ENCODE results near the gene LY6G5B. TPM values are rescaled to one million over a fixed set of nuclear protein-coding genes. Genes with fewer than 3 reads are reported as not detected.

The LY6G5B gene
- total and polyA plus RNA-seq, 4 donors: 1.6 to 25.1 (median 20.2) TPM

GRCh38 chr6:31629014-31629413 lies 40.8 kb upstream of the LY6G5B start:
- Histone ChIP-seq H3K27ac (ENCODE audit: low read depth in 1 of 2, low read length in 2 of 2) (no peak overlapping the region), H3K4me3 (ENCODE audit: low read length in 2 of 2) (no peak overlapping the region), H3K36me3 (ENCODE audit: control insufficient read depth in 1 of 2, insufficient read depth in 2 of 2, low read length in 1 of 2) (peaks cover 14 to 33% of the 10 kb centered on the region in 2 donors), H3K9me3 (ENCODE audit: control insufficient read depth, low read length) (no peaks in the 10 kb centered on the region), H3K27me3 (ENCODE audit: control insufficient read depth in 1 of 2, insufficient read depth in 2 of 2, low read length in 1 of 2) (no peaks in the 10 kb centered on the region), H3K4me1 (ENCODE audit: control insufficient read depth in 1 of 2, insufficient read depth in 2 of 2, low read length in 2 of 2) (no peaks in the 10 kb centered on the region)
- intact Hi-C loops (cut with DNase I): no loop called here
- no peak for ATAC-seq (ENCODE audit: low FRiP score)
- no peak for DNase-seq
- WGBS, 2 donors: 89 to 92% methylated on average over 7 of the region's 7 CpGs

GRCh38 chr6:31630177-31630934 lies 39.4 kb upstream of the LY6G5B start:
- no peaks in the 10 kb centered on the region for H3K9me3 ChIP-seq (ENCODE audit: control insufficient read depth, low read length)
- ATAC-seq (ENCODE audit: low FRiP score): no peak

GRCh38 chr6:31631209-31631608 lies 38.6 kb upstream of the LY6G5B start:
- H3K36me3 ChIP-seq (ENCODE audit: control insufficient read depth in 1 of 2, insufficient read depth in 2 of 2, low read length in 1 of 2): peaks cover 8 to 27% of the 10 kb centered on the region in 2 donors
- H3K27me3 ChIP-seq (ENCODE audit: control insufficient read depth in 1 of 2, insufficient read depth in 2 of 2, low read length in 1 of 2): no peaks in the 10 kb centered on the region
- 81 to 85% methylated on average over 16 of the region's 16 CpGs for WGBS, 2 donors
- H3K4me1 ChIP-seq (ENCODE audit: control insufficient read depth in 1 of 2, insufficient read depth in 2 of 2, low read length in 2 of 2): no peaks in the 10 kb centered on the region
- ATAC-seq (ENCODE audit: low FRiP score): no peak
- no peak for DNase-seq
- no peak overlapping the region for H3K27ac ChIP-seq (ENCODE audit: low read depth in 1 of 2, low read length in 2 of 2)
- intact Hi-C loops (cut with DNase I): no loop called here
- no peaks in the 10 kb centered on the region for H3K9me3 ChIP-seq (ENCODE audit: control insufficient read depth, low read length)
- no peak overlapping the region for H3K4me3 ChIP-seq (ENCODE audit: low read length in 2 of 2)

More at GRCh38 chr6:31630177-31630934, 39.4 kb upstream of the LY6G5B start:
- Histone ChIP-seq H3K36me3 (ENCODE audit: control insufficient read depth in 1 of 2, insufficient read depth in 2 of 2, low read length in 1 of 2) (peaks cover 7 to 33% of the 10 kb centered on the region in 2 donors), H3K27ac (ENCODE audit: low read depth in 1 of 2, low read length in 2 of 2) (no peak overlapping the region), H3K27me3 (ENCODE audit: control insufficient read depth in 1 of 2, insufficient read depth in 2 of 2, low read length in 1 of 2) (no peaks in the 10 kb centered on the region), H3K4me1 (ENCODE audit: control insufficient read depth in 1 of 2, insufficient read depth in 2 of 2, low read length in 2 of 2) (no peaks in the 10 kb centered on the region), H3K4me3 (ENCODE audit: low read length in 2 of 2) (no peak overlapping the region)
- 88 to 89% methylated on average over 25 of the region's 25 CpGs for WGBS, 2 donors
- intact Hi-C loops (cut with DNase I): no loop called here
- DNase-seq: no peak

GRCh38 chr6:31631681-31632278 lies 38.0 kb upstream of the LY6G5B start:
- Histone ChIP-seq H3K27me3 (ENCODE audit: control insufficient read depth in 1 of 2, insufficient read depth in 2 of 2, low read length in 1 of 2) (no peaks in the 10 kb centered on the region), H3K27ac (ENCODE audit: low read depth in 1 of 2, low read length in 2 of 2) (no peak overlapping the region), H3K4me3 (ENCODE audit: low read length in 2 of 2) (no peak overlapping the region), H3K9me3 (ENCODE audit: control insufficient read depth, low read length) (no peaks in the 10 kb centered on the region), H3K36me3 (ENCODE audit: control insufficient read depth in 1 of 2, insufficient read depth in 2 of 2, low read length in 1 of 2) (peaks cover 14 to 23% of the 10 kb centered on the region in 2 donors), H3K4me1 (ENCODE audit: control insufficient read depth in 1 of 2, insufficient read depth in 2 of 2, low read length in 2 of 2) (no peaks in the 10 kb centered on the region)
- intact Hi-C loops (cut with DNase I): no loop called here
- DNase-seq (no peak), ATAC-seq (ENCODE audit: low FRiP score) (no peak)
- WGBS, 2 donors: 84 to 87% methylated on average over 32 of the region's 32 CpGs

- H3K27ac ChIP-seq (ENCODE audit: low read depth in 1 of 2, low read length in 2 of 2): no peak overlapping the region
These were observed 37.4 kb upstream of the LY6G5B start for GRCh38 chr6:31632279-31632946.

DNA sequence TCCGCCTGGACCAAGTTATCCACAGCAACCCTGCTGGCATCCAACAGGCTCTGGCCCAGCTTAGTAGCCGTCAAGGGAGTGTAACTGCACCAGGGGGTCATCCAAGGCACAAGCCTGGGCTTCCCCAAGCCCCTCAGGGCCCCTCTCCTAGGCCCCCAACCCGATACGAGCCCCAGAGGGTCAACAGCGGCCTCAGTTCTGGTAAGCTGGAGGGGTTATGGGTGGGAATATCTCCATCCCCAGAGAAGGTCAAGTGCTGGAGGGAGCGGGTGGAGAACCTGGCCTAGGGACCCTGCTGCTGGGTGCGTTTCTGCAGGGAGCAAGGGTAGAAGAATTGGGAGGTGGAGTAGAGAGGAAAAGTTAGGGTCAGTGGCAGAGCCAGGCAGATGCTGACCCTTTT lies 36.3 kb upstream of the LY6G5B start:
- H3K4me3 ChIP-seq (ENCODE audit: low read length in 2 of 2): no peak overlapping the region
- no peak for ATAC-seq (ENCODE audit: low FRiP score)
- peaks cover 10 to 17% of the 10 kb centered on the region in 2 donors for H3K36me3 ChIP-seq (ENCODE audit: control insufficient read depth in 1 of 2, insufficient read depth in 2 of 2, low read length in 1 of 2)
- H3K9me3 ChIP-seq (ENCODE audit: control insufficient read depth, low read length): no peaks in the 10 kb centered on the region
- intact Hi-C loops (cut with DNase I): no loop called here
- DNase-seq: no peak
- 78 to 88% methylated on average over 7 of the region's 7 CpGs for WGBS, 2 donors
- no peaks in the 10 kb centered on the region for H3K27me3 ChIP-seq (ENCODE audit: control insufficient read depth in 1 of 2, insufficient read depth in 2 of 2, low read length in 1 of 2)
- no peaks in the 10 kb centered on the region for H3K4me1 ChIP-seq (ENCODE audit: control insufficient read depth in 1 of 2, insufficient read depth in 2 of 2, low read length in 2 of 2)
- no peak overlapping the region for H3K27ac ChIP-seq (ENCODE audit: low read depth in 1 of 2, low read length in 2 of 2)

More at GRCh38 chr6:31632279-31632946, 37.4 kb upstream of the LY6G5B start:
- intact Hi-C loops (cut with DNase I): no loop called here
- Histone ChIP-seq H3K9me3 (ENCODE audit: control insufficient read depth, low read length) (no peaks in the 10 kb centered on the region), H3K4me3 (ENCODE audit: low read length in 2 of 2) (no peak overlapping the region), H3K4me1 (ENCODE audit: control insufficient read depth in 1 of 2, insufficient read depth in 2 of 2, low read length in 2 of 2) (no peaks in the 10 kb centered on the region), H3K27me3 (ENCODE audit: control insufficient read depth in 1 of 2, insufficient read depth in 2 of 2, low read length in 1 of 2) (no peaks in the 10 kb centered on the region), H3K36me3 (ENCODE audit: control insufficient read depth in 1 of 2, insufficient read depth in 2 of 2, low read length in 1 of 2) (peaks cover 14 to 23% of the 10 kb centered on the region in 2 donors)
- DNase-seq (no peak), ATAC-seq (ENCODE audit: low FRiP score) (no peak)
- 87 to 89% methylated on average over 26 of the region's 26 CpGs for WGBS, 2 donors

- Histone ChIP-seq H3K9me3 (ENCODE audit: control insufficient read depth, low read length) (no peaks in the 10 kb centered on the region), H3K27me3 (ENCODE audit: control insufficient read depth in 1 of 2, insufficient read depth in 2 of 2, low read length in 1 of 2) (no peaks in the 10 kb centered on the region), H3K4me1 (ENCODE audit: control insufficient read depth in 1 of 2, insufficient read depth in 2 of 2, low read length in 2 of 2) (no peaks in the 10 kb centered on the region), H3K27ac (ENCODE audit: low read depth in 1 of 2, low read length in 2 of 2) (no peak overlapping the region), H3K4me3 (ENCODE audit: low read length in 2 of 2) (no peak overlapping the region), H3K36me3 (ENCODE audit: control insufficient read depth in 1 of 2, insufficient read depth in 2 of 2, low read length in 1 of 2) (peaks cover 10 to 17% of the 10 kb centered on the region in 2 donors)
- DNase-seq (no peak), ATAC-seq (ENCODE audit: low FRiP score) (no peak)
- intact Hi-C loops (cut with DNase I): no loop called here
- 73 to 82% methylated on average over 3 of the region's 3 CpGs for WGBS, 2 donors
These were observed 35.6 kb upstream of the LY6G5B start for GRCh38 chr6:31634131-31634530.

DNA sequence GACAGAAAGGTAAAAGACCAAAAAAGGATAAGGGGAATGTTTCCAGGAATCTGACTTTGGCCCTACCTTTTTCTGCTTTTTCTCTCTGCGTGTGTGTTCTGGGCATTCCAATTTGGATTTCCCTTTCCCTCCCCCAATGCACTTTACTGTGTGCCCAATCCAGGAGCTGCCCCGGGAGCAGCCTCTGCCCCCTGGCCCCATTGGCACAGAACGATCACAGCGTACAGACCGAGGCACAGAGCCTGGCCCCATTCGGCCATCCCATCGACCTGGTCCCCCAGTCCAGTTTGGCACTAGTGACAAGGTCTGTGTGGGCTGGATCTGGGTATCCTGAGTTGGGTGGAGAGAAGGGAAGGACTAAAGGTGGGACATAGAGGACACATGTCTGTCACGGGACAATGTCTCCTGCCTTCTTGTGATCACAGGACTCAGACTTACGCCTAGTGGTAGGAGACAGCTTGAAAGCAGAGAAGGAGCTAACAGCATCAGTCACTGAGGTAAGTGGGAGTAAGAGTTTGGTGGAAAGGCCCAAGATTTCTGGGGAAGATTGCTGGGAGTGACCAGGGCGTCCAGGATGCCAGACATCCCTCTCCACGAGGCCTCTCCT lies 34.7 kb upstream of the LY6G5B start:
- WGBS, 2 donors: 72 to 78% methylated on average over 11 of the region's 11 CpGs
- Histone ChIP-seq H3K27ac (ENCODE audit: low read depth in 1 of 2, low read length in 2 of 2) (no peak overlapping the region), H3K36me3 (ENCODE audit: control insufficient read depth in 1 of 2, insufficient read depth in 2 of 2, low read length in 1 of 2) (peaks cover 11 to 12% of the 10 kb centered on the region in 2 donors), H3K4me3 (ENCODE audit: low read length in 2 of 2) (no peak overlapping the region), H3K9me3 (ENCODE audit: control insufficient read depth, low read length) (no peaks in the 10 kb centered on the region), H3K27me3 (ENCODE audit: control insufficient read depth in 1 of 2, insufficient read depth in 2 of 2, low read length in 1 of 2) (no peaks in the 10 kb centered on the region), H3K4me1 (ENCODE audit: control insufficient read depth in 1 of 2, insufficient read depth in 2 of 2, low read length in 2 of 2) (no peaks in the 10 kb centered on the region)
- DNase-seq (no peak), ATAC-seq (ENCODE audit: low FRiP score) (no peak)
- intact Hi-C loops (cut with DNase I): no loop called here

All from aorta (tissue), 5 donors.